IMR-90 (cell line): ENCODE data around the gene MAU2. TPM values are rescaled to one million over a fixed set of nuclear protein-coding genes. Genes with fewer than 3 reads are reported as not detected.

Source experiments
- ATAC-seq: fragments of 200-7000 bp; cut with Tn5 transposase; 2 replicates; pipeline ENCODE4 v1.9.1; 2020; ENCODE audit warnings: low read depth, mild to moderate bottlenecking, moderate library complexity
- BruUV-seq: library from RNA; stranded (reverse); fragments of 400-500 nt; replicated peaks from 2 replicates; lab custom pipeline; 2021; lab: Mats Ljungman, UMichigan
- CTCF ChIA-PET: fragments of 300-600 bp; formaldehyde crosslinking; extraction: SDS; loops from one replicate; lab custom pipeline; 2021; ENCODE audit warnings: antibody characterized with exemption; lab: Yijun Ruan, JAX
- POLR2A ChIA-PET: fragments of 300-600 bp; sonication (Branson Sonifier 250); formaldehyde crosslinking; loops from one replicate; lab custom pipeline; 2022; ENCODE audit warnings: antibody characterized with exemption; ENCODE audit not compliant: unreplicated experiment; lab: Charles Lee
- DNase-seq: peaks from one replicate; pipeline ENCODE4 v3.0.0; 2013
- H2AFZ ChIP-seq: replicated peaks from 2 replicates; pipeline ENCODE3; 2013; ENCODE audit warnings: low read length, mild to moderate bottlenecking; ENCODE audit not compliant: poor library complexity
- H2AK5ac ChIP-seq: 2 replicates; pipeline ENCODE4 v1.6.1; 2013; ENCODE audit warnings: low read depth, low read length, inconsistent platforms
- H2AK9ac ChIP-seq: replicated peaks from 2 replicates; pipeline ENCODE3; 2013; ENCODE audit warnings: mild to moderate bottlenecking, low read depth, low read length, moderate library complexity; ENCODE audit not compliant: poor library complexity
- H2BK120ac ChIP-seq: 2 replicates; pipeline ENCODE4 v1.6.1; 2013; ENCODE audit warnings: low read depth, low read length, inconsistent platforms
- H2BK15ac ChIP-seq: 3 replicates; pipeline ENCODE4 v1.6.1; 2013; ENCODE audit warnings: low read depth, low read length, inconsistent platforms
- H2BK20ac ChIP-seq: 2 replicates; pipeline ENCODE4 v1.6.1; 2013; ENCODE audit warnings: low read depth, mild to moderate bottlenecking, inconsistent platforms, low read length, moderate library complexity
- H2BK5ac ChIP-seq: 2 replicates; pipeline ENCODE4 v1.6.1; 2013; ENCODE audit warnings: mild to moderate bottlenecking, low read depth, low read length, inconsistent platforms; ENCODE audit not compliant: poor library complexity, severe bottlenecking
- H3K14ac ChIP-seq: replicated peaks from 2 replicates; pipeline ENCODE4 v1.6.1; 2013; ENCODE audit warnings: low read depth, low read length, inconsistent platforms
- H3K18ac ChIP-seq: 2 replicates; pipeline ENCODE4 v1.6.1; 2013; ENCODE audit warnings: low read depth, low read length, control low read depth
- H3K23ac ChIP-seq: 2 replicates; pipeline ENCODE4 v1.6.1; 2013; ENCODE audit warnings: low read depth, low read length, inconsistent platforms
- H3K27ac ChIP-seq: 2 replicates; pipeline ENCODE4 v1.5.1; 2013; ENCODE audit warnings: mild to moderate bottlenecking, control low read depth, low read length; ENCODE audit not compliant: insufficient read depth
- H3K27me3 ChIP-seq: 2 replicates; pipeline ENCODE4 v1.6.1; 2013; ENCODE audit warnings: low read length; ENCODE audit not compliant: control insufficient read depth, insufficient read depth
- H3K36me3 ChIP-seq: 2 replicates; pipeline ENCODE4 v1.6.1; 2013; ENCODE audit warnings: low read length, mixed read lengths; ENCODE audit not compliant: control insufficient read depth, insufficient read depth
- H3K4ac ChIP-seq: 2 replicates; pipeline ENCODE4 v1.6.1; 2013; ENCODE audit warnings: low read depth, low read length, inconsistent platforms
- H3K4me1 ChIP-seq: 2 replicates; pipeline ENCODE4 v1.6.1; 2013; ENCODE audit warnings: low read length, mixed read lengths; ENCODE audit not compliant: control insufficient read depth, insufficient read depth
- H3K4me2 ChIP-seq: 2 replicates; pipeline ENCODE4 v1.6.1; 2013; ENCODE audit warnings: low read depth, mild to moderate bottlenecking, control low read depth, low read length, moderate library complexity
- H3K4me3 ChIP-seq: 2 replicates; pipeline ENCODE4 v1.5.1; 2013; ENCODE audit warnings: low read depth, mild to moderate bottlenecking, control low read depth, low read length, moderate library complexity; ENCODE audit not compliant: insufficient read depth
- H3K56ac ChIP-seq: 2 replicates; pipeline ENCODE4 v1.6.1; 2013; ENCODE audit warnings: low read length, inconsistent platforms; ENCODE audit not compliant: insufficient read depth; ENCODE audit errors: extremely low read depth
- H3K79me1 ChIP-seq, 2 experiments: 2 replicates each; pipeline ENCODE4 v1.6.1; 2013; ENCODE audit warnings: low read length in 2 of 2, inconsistent platforms in 1 of 2, low read depth in 1 of 2
- H3K9ac ChIP-seq: 2 replicates; pipeline ENCODE4 v1.6.1; 2013; ENCODE audit warnings: low read depth, low read length, control low read depth
- H3K9me1 ChIP-seq: 2 replicates; pipeline ENCODE4 v1.6.1; 2013; ENCODE audit warnings: low read length, inconsistent platforms; ENCODE audit not compliant: insufficient read depth
- H3K9me3 ChIP-seq: 2 replicates; pipeline ENCODE4 v1.6.1; 2013; ENCODE audit warnings: low read length; ENCODE audit not compliant: control insufficient read depth, insufficient read depth
- H4K20me1 ChIP-seq: 2 replicates; pipeline ENCODE4 v1.6.1; 2013; ENCODE audit warnings: low read length, inconsistent platforms; ENCODE audit not compliant: insufficient read depth
- H4K5ac ChIP-seq: 2 replicates; pipeline ENCODE4 v1.6.1; 2013; ENCODE audit warnings: mild to moderate bottlenecking, low read depth, low read length, control low read depth
- H4K8ac ChIP-seq, 2 experiments: 2 replicates each; pipeline ENCODE4 v1.6.1; 2013; ENCODE audit warnings: low read depth in 2 of 2, low read length in 2 of 2, control low read depth in 1 of 2, inconsistent platforms in 1 of 2
- H4K91ac ChIP-seq: 2 replicates; pipeline ENCODE4 v1.6.1; 2013; ENCODE audit warnings: low read depth, low read length, inconsistent platforms; ENCODE audit not compliant: insufficient read depth
- BHLHE40 ChIP-seq: fragments of 150-350 bp; IDR thresholded peaks from 2 replicates; pipeline ENCODE4 v1.6.1; 2016; ENCODE audit warnings: mild to moderate bottlenecking, low read depth, low read length
- WGBS, 2 experiments: methylation state at CpG; one replicate each; pipeline versions ENCODE4 v1.1.5 to v1.1.7; 2013; ENCODE audit warnings: missing lambda C conversion rate in 2 of 2; ENCODE audit not compliant: insufficient read length in 1 of 2; ENCODE audit errors: extremely low coverage in 2 of 2; 5-methylcytosine and 5-hydroxymethylcytosine counted together
- dilution Hi-C: fragments of 300-500 bp; cut with HindIII; formaldehyde crosslinking; loops from one replicate; pipeline ENCODE4 v1.14.3; 2018; ENCODE audit warnings: low sequenced_read_pairs; ENCODE audit not compliant: unreplicated experiment
- in situ Hi-C: fragments of 300-500 bp; cut with MboI; formaldehyde crosslinking; loops from 3 replicates; pipeline ENCODE4 v1.14.3; 2019; ENCODE audit warnings: low sequenced_read_pairs, inconsistent platforms, mixed read lengths
- intact Hi-C: fragments of 100-400 bp; cut with micrococcal nuclease; formaldehyde crosslinking; loops from 2 replicates; pipeline ENCODE4 v1.10.0; 2022
- polyA plus RNA-seq, 3 experiments: library from polyadenylated mRNA; depleted of rRNA; stranded (reverse); fragments of >200 nt; gene quantifications; 2 replicates each; pipeline ENCODE4 v1.2.3, GENCODE V29; 2012; ENCODE audit warnings: low replicate concordance in 1 of 3
- total RNA-seq: library from RNA; depleted of rRNA; stranded (reverse); fragments of >200 nt; gene quantifications from 2 replicates; pipeline ENCODE4 v1.2.3, GENCODE V29; 2012

The MAU2 gene
- total and polyA plus RNA-seq, 2 of the 4 experiments (the other 2 are of a cell fraction), result 24.6 to 31.1 TPM

DNA sequence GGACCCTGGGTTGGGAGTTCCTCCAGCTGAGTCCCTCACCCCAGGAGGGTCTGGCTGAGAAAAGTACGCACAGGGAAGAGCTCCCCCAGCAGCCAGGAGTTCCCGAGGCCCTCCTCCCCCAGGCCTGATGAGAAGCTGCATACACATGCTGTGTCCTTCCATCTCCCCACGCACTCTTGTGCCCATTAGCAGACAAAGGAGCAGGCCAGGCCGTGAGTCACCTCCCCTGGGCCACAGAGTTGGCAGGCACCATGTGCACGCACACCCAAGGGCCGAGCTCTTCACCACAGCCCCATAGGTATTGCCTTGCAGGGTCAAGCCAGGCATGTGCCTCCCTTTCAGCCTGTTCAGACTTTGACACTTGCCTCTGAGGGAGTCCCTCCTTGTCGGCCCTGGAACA lies 17.5 kb downstream of the MAU2 start:
- 91% methylated on average over 4 of the region's 7 CpGs; no CpG with 5 or more reads in 1 of the 2 experiments for WGBS, 2 experiments
- CTCF ChIA-PET, result interaction anchor here (0.5 kb wide), 1 partner anchor 76 kb away, joined by 3 read pairs; no protein-coding TSS in a partner anchor
- H3K27me3 ChIP-seq, result no peaks in the 10 kb centered on the region
- dilution Hi-C loops, result no loop called here
- no peak overlapping the region for H3K14ac ChIP-seq
- no peak overlapping the region for H3K27ac ChIP-seq
- POLR2A ChIA-PET, result no interaction called here
- ATAC-seq (no peak), DNase-seq (peak; percentile 19)
- peaks cover 14 to 28% of the 10 kb centered on the region in 2 experiments for H3K79me1 ChIP-seq
- no peaks in the 10 kb centered on the region for H3K4me1 ChIP-seq
- H4K91ac ChIP-seq, result no peak overlapping the region
- no peak overlapping the region for H3K4me3 ChIP-seq
- no peak overlapping the region for H3K4ac ChIP-seq
- H3K9me3 ChIP-seq, result no peaks in the 10 kb centered on the region
- H2AFZ ChIP-seq, result no peak overlapping the region
- no peak overlapping the region for H3K18ac ChIP-seq
- H4K5ac ChIP-seq, result no peak overlapping the region
- TF ChIP-seq BHLHE40, result no peak
- peaks cover 72% of the 10 kb centered on the region for H3K36me3 ChIP-seq
- no peak overlapping the region for H3K23ac ChIP-seq
- no peak overlapping the region for H3K56ac ChIP-seq
- H3K9ac ChIP-seq, result no peak overlapping the region
- H2BK120ac ChIP-seq, result no peak overlapping the region
- no peak overlapping the region for H2AK9ac ChIP-seq
- BruUV-seq, result no TSS peak
- H4K8ac ChIP-seq, result no peak overlapping the region
- in situ Hi-C loops, result no loop called here
- peaks cover 39% of the 10 kb centered on the region for H4K20me1 ChIP-seq
- H3K4me2 ChIP-seq, result no peak overlapping the region
- no peak overlapping the region for H2AK5ac ChIP-seq
- H2BK20ac ChIP-seq, result no peak overlapping the region
- no peak overlapping the region for H2BK5ac ChIP-seq
- intact Hi-C loops, result no loop called here
- no peak overlapping the region for H2BK15ac ChIP-seq
- no peaks in the 10 kb centered on the region for H3K9me1 ChIP-seq
